ENCODE data around the gene ZNF274.
"Not testable (repeated sequence)": the region's sequence is repeated elsewhere in the genome, so short reads cannot be mapped to it uniquely, and the experiment has no call there.

ZNF274 gene

DNA sequence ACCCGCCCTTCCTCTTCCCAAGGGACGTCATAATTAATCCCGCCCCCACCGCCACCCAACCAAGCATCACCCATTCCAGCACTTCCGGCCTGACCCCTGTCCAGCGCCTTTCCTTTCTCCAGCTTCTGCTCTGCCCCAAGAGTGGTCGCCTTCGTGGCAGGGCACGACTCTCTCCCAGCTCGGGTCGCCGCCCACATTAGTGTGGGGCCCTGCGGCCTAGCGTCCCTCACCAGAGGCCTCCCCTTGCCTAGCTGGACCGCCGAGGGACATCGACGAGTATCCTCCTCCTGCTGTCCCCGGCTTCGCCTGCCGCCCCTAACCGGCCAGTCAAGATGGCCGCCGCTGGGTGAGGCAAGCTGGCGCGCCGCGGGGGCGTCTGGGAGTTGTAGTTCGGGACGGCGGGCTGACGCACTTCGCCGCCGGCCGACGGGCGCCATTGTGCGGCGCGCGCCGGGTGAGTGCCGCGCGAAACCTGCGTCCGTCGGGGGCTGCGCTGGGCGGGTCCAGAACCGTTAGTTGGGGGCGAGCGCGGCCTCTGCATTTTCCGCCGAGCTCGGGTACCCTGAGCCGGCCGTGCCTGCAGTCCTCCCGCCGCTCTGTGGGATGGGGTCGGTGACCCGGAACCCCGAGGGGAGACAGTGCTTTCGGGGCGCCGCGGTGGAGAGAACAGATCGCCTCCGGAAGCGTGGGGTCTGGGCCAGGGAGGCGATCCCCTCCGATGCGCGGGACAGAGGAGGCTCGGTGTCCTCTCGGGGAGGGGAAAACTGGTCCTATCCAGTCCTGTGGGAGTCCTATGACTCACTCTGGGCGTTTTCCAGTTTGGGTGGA is at the start of gene ZNF274:
ZNF274 (plus strand) TSS at position 73 of the 828 bp plus-strand sequence. CDS start 905 bp downstream, outside the sequence.
- DNase-seq = peak; percentile 77 to 98 (median 88)
- intact Hi-C loops (cut with DNase I) = loop anchor here (5.0 to 10.0 kb wide), 2 partner anchors 94 to 122 kb away; partner anchors contain the start of genes ERVK3-1 and ZNF8

DNA sequence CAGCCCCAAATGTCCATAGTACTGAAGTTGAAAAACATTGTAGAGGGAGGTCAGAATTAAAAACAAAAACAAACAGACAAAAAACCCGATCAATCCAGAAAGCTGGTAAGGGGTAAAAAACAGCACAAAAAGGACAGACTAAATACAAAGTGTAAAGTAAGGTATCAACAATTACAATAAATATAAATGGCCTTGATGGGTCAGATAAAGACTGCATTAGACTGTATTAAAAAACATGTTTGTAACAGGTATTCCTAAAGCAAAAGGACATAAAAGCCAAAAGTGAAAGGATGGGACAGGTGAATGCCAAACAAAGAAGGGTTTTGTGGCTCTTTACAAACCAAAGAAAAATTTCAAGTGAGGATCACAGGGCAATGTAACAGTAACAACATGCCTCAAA is 48.6 kb upstream of the ZNF274 start:
- intact Hi-C loops (cut with DNase I) = no loop called here
- no peak for DNase-seq

DNA sequence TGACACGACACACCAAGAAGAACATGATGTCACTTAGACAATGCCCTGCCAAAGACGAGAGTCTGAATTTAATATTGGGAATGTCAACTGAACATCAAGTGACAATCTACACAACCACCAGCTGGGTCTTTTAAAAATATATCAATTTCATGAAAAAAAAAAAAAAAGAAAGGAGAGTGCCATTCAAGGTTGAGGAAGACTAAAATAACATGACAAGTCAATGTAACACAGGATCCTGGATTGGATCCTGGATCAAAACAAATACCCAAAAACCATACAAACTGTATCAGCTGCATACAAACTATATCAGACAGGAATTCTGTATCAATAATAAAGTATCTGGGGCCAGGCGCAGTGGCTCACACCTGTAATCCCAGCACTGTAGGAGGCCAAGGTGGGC is 37.0 kb upstream of the ZNF274 start:
- DNase-seq = no peak
- intact Hi-C loops (cut with DNase I) = no loop called here

DNA sequence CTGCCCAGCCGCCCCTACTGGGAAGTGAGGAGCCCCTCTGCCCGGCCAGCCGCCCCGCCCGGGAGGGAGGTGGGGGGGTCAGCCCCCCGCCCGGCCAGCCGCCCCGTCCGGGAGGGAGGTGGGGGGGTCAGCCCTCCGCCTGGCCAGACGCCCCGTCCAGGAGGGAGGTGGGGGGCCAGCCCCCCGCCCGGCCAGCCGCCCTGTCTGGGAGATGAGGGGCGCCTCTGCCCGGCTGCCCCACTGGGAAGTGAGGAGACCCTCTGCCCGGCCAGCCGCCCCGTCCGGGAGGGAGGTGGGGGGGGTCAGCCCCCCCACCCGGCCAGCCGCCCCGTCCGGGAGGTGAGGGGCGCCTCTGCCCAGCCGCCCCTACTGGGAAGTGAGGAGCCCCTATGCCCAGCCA is 35.4 kb upstream of the ZNF274 start:
- intact Hi-C loops (cut with DNase I); DNase-seq: not testable (repeated sequence)

DNA sequence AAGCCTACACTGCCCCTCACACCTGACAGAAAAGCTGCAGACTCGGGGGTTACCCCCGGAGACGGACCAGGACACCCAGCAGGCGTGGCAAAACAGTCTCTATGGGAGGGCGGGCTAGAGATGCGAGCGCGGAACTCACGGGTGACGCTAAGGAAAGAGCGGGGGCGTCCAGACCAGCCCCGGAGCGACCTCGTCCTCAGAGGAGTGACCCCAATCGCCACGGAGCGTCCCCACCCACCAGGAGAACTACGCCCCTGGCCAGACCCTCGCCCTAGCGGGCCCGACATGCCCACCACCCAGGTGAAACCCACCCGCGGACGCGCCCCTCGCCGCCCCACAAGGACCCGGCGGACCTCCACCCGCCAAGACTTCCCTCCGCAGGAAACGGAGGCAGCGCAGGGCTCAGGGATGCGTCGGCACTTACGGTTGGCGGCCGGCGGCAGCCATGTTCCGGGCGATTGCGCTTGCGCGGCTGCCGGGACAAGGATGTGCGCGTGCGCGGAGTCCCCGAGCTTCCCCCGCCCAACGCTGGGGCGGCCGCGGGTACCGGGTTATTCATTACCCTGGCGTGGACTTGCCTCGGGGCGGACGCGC is 32.4 kb upstream of the ZNF274 start, which contains the start of gene ZNF329:
ZNF329 (minus strand) TSS at position 462 of the 594 bp plus-strand sequence. CDS start 21,286 bp downstream, outside the sequence.
- intact Hi-C loops (cut with DNase I) = loop anchor here (2.0 to 10.0 kb wide), 3 partner anchors 52 to 336 kb away; partner anchors contain the start of genes ZNF418, ZNF552 and ZSCAN18
- DNase-seq = peak; percentile 75 to 98 (median 84)

DNA sequence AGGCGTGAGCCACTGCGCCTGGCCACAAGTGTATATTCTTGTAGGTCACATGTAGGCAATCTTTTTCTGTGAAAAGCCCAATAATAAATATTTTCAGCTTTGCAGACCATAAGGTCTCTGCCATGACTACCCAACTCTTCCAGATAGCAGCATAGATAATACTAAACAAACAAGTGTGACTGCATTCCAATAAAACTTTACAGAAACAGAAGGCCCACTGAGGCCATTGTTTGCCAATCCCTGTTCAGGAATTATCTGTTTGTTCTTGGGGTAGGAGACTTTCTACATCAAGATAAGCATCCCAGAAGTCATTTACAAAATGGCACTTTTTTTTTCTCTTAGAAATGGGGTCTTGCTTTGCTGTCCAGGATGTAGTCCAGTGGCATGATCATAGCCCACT is 29.5 kb upstream of the ZNF274 start:
- DNase-seq = no peak
- intact Hi-C loops (cut with DNase I) = loop anchor here (10.0 kb wide), 2 partner anchors 219 to 339 kb away; partner anchors contain the start of genes ZNF418 and ZNF552

DNA sequence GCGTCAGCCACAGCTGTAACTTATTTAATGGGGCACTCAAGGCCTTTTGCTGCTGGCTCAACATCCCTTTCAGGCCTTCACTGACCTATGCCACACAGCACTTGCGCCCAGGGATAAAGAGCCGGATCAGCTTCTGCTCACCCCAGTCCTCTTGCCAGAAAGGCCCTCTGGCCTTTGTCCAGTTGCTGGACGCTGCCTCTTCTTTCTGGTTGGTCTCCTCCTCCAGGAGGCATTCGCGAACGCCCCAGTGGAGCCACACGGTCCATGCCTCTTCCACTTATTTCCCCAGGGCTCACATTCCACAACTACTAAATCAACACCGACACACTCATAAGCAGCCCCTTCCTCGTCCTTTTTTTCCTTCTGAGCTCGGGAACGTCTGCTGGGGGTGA is 28.6 kb upstream of the ZNF274 start:
- DNase-seq = peak in 6 of 10 donors; percentile 12 to 71 (median 16)
- intact Hi-C loops (cut with DNase I) = loop anchor here (1.0 to 10.0 kb wide), 4 partner anchors 95 to 415 kb away; partner anchors contain the start of genes ZNF135, ZNF418 and ZNF552

DNA sequence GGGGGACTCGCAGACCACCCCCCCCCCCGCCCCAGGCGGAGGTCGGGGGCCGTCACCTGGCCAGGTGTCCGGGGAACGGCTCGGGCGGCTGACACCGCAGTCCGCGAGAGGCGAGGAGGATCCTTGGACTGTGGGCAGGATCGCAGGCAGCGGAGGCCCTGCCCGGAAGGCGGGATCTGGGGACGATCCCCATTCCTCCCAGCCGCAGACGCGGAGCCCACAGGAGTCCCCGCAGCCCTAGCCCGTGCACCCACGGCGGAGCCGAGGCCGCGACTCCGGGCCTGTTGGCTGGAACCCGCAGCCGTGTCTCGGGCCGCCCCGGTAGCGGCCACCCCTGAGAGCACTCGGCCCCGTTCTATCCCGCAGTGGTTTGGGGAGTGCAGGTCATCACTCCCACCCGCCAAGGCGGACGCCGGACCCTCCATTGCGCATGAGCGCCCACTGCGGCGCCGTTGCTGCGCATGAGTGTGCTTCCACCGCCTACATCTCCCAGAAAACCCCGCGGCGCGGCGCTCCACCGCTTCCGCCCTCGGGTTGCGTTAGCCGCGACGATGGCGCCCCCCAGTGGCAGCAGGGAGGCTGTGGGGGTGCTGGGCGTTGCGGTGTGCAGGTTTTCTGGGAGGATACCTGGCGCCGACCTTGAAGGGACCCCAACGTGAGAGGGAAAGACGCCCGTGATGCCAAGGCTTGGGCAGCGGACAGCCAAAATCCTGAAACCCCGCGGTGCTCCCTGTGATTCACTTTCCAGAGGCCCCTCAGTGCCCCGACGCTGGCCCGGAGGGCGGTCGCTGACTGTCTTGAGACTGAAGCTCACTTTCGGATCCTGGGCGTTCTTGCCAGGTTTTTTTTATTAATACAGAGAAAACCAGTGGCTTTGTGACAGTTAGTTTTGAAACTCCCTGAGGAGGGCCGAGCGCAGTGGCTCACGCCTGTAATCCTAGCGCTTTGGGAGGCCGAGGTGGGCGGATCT is 27.9 kb upstream of the ZNF274 start:
- DNase-seq = peak; percentile 86 to 98 (median 94)
- intact Hi-C loops (cut with DNase I) = loop anchor here (1.0 to 10.0 kb wide), 4 partner anchors 96 to 416 kb away; partner anchors contain the start of genes ZNF135, ZNF418 and ZNF552

DNA sequence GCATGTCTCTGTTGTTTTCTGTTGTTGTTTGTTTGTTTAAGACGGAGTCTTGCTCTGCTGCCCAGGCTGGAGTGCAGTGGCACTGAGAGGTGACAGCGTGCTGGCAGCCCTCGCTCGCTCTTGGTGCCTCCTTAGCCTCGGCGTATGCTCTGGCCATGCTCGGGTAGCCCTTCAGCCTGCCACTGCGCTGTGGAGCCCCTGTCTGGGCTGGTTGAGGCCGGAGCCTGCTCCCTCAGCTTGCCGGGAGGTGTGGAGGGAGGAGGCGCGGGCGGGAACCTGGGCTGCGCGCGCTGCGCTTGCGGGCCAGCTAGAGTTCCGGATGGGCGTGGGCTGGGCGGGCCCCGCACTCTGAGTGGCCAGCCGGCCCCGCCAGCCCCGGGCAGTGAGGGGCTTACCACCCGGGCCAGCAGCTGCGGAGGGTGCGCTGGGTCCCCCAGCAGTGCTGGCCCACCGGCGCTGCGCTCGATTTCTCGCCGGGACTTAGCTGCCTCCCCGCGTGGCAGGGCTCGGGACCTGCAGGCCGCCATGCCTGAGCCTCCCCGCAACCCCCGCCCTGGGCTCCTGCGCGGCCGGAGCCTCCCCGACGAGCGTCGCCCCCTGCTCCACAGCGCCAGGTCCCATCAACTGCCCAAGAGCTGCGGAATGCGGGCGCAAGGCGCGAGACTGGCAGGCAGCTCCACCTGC is 25.7 kb upstream of the ZNF274 start:
- DNase-seq = peak in 1 of 10 donors; percentile 73
- intact Hi-C loops (cut with DNase I) = loop anchor here (10.0 kb wide), 2 partner anchors 222 to 342 kb away; partner anchors contain the start of genes ZNF418 and ZNF552

DNA sequence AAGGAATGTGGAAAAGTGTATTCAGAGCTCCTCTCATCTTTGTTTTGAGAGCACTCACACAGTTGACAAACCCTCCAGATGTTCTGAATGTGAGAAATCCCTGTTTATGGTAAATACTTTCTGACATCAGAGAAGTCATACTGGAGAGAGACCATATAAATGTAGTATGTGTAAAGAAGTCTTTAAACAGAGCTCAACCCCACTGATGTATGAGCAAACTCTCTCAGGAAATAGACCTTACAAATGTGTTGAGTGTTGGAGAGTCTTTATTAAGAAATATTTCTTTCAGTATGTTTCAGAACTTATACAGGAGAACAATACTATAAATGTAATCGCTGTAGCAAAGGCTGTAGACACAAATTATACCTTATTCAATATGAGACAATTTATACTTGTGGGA is 16.6 kb upstream of the ZNF274 start:
- DNase-seq = no peak
- intact Hi-C loops (cut with DNase I) = no loop called here

DNA sequence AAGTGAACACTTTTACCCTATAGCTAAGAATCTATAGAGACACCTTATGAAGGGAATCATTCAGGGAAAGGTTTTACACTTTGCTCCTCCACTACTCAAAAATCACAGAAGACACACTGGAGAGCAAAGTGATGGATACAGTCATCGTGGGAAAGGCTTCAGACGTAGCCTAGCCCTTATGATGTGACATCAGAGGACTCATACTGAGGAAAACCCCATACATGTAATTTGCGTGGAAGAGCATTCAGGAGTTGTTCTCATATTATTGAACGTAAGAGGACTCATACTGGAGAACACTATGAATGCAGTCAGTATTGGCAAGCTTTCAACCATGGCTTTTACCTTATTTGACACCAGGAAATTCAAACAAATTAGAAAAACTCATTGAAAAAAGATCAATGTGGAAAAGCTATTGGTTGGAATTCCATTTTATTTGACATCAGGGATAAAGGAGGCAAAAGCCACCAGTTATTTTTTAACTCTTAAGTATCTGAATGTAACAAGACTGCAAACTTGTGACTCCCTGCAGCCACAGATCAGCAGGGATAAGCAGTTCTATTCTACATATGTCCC is 16.1 kb upstream of the ZNF274 start:
- no peak for DNase-seq
- intact Hi-C loops (cut with DNase I) = no loop called here

DNA sequence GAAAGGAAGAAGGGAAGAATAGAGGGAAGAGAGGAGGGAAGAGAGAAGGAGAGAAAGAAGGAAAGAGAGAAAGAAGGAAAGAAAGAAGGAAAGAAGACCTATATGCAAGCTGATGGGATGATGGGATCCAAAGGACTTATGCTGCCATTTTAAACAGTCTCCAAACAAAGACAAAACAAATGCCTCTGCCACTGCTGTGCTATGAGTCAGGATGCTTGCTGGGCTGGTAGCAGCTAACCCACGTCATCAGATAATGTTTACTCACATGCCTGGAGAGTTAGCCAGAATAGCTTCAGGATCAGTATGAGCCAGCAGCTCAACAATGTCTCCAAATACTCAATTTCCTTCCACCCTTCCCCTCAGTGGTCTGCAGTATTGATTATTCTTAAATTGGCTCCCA is 12.0 kb upstream of the ZNF274 start:
- DNase-seq = no peak
- intact Hi-C loops (cut with DNase I) = no loop called here

DNA sequence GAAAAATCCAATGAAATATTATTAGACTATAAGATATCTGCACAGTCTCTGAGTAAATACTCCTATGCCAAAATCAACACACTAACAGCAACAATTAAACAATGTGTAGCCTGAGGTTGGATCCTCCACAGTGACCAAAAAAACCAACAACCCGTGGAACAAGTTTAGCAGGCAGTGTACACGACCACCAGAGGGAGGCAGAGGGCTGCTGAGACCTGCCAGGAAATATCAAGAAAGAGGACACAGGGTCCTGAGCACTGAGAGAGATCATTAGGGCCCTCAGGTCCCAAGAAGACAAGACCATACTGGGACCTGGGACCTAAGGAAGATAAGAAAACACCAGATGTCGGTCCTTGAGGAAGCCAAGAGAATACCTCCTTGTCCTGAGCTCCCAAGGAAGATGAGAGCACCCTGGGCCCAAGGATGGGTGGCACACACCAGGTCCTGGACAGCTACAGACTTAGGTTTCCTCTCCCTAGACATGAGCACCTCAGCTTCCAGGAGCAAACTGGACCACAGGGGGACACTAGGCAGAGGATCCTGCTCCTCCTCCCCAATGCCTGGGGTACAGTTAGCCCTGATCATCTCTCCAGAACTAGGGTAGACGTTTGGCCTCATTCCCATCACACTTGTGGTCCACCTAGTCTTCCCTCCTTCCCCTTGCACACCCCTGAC is 822 bp upstream of the ZNF274 start:
- intact Hi-C loops (cut with DNase I) = loop anchor here (5.0 to 10.0 kb wide), 2 partner anchors 95 to 123 kb away; partner anchors contain the start of genes ERVK3-1 and ZNF8
- peak in 2 of 10 donors; percentile 22 to 51 for DNase-seq

DNA sequence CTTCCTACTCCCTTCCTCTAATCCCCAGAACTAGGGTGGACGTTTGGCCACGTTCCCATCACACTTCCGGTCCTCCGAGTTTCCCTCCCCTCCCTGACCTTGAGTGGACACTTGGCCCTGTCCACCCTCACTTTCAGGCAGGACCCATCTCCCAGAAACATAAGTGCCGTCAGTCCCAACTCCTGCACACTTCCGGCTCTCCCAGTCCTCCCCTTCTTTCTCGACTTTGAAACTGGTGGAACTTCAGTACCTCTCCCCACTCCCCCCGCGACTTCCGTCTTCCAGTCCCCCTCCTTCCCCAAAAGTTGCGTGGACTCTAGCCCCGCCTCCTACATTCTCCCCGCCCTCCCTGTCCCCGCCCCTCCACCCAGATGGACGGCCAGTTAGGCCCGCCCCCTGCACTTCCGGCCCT is 278 bp upstream of the ZNF274 start:
- no peak for DNase-seq
- intact Hi-C loops (cut with DNase I) = loop anchor here (5.0 to 10.0 kb wide), 2 partner anchors 95 to 122 kb away; partner anchors contain the start of genes ERVK3-1 and ZNF8

DNA sequence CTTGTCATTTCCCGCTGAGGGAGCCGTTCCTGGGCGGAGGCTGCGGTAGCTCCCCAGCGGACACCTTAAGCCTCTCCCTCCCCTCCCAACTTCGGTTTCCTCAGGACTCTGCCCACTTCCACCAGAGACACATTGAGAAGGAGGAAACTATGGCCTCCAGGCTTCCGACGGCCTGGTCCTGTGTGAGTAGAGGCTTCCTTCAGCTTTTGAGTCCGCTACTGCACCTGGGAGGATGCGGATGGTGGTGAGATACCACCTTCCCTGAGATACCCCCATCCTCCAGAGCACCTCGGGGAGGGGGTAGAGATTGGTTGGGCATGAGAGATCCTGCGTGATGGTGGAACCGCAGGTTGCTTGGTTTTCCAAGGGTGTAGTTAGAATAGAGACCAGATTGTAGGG is 955 bp downstream of the ZNF274 start:
- no peak for DNase-seq
- intact Hi-C loops (cut with DNase I) = loop anchor here (5.0 to 10.0 kb wide), 2 partner anchors 93 to 121 kb away; partner anchors contain the start of genes ERVK3-1 and ZNF8

DNA sequence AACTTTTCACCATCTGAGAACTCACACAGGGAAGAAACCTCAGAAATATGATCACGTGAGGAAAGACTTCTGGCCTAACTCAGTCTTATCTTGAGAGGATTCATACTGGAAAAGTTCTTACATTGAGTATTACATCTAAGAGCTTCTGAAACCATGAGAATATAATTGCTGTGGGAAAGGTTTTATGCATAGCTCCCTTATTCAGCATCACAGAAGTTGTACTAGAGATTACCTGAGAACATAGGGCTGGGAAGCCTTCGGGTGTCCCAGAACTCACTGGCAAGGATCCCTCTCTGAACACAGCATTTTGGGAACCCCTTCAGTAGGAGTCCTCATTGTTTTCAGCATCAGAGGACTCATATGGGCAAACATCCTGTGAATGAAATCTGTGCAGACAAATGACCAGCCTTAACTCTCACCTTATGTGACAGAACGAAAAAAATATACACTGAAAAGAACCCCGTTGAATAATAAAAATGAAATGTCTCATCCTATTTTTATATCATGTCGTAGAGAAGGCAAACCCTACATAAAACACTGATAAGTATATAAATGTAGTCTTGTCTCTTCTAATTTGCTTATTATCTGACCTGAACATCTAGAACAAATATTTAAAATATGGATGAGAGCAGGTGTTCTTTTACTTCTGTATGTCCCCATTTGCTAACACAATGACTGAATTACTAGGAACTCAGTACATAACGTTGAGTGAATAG is 14.2 kb downstream of the ZNF274 start:
- intact Hi-C loops (cut with DNase I) = no loop called here
- DNase-seq = no peak

DNA sequence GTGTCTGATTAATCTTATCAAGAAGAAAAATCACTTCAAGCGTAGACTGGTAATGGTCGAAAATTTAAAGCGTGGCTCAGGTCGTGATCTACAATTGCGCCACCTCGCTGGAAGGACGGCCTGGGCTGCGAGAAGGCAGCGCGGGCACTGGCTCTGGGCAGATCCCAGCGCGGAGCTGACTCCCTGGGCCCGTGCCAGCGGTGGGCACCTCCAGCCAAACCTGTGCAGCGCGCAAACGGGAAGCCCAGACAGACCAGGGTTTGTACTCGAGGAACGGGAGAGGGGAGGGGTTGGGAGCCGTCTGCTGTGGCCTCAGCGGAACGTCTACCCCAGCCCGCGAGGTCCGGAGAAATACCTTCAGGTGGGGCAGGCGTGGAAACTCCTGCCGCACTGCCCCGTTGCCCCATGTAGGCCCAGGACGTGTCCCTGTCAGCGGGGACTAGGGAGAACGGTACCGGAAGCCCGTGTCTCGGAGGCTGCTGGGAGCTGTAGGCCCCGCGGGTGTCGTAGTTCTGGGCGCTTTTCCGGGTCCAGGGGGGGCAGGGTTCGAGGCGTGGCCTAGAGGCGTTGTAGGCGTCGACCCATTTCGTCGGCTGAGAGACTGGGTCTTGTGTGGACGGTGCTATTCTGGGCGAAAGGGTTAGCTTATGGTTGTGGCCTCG is 21.1 kb downstream of the ZNF274 start:
- intact Hi-C loops (cut with DNase I) = no loop called here
- no peak for DNase-seq

Measured in posterior cingulate gyrus (tissue), 11 donors.